Measurements from ENCODE around the gene PLIN4. TPM values are rescaled to one million over a fixed set of nuclear protein-coding genes. Genes with fewer than 3 reads are reported as not detected.

PLIN4 gene
- total and polyA plus RNA-seq, 9 of the 15 experiments (the other 6 are each of a cell fraction or from before 2014, with no cell fraction given), result 0.04 to 0.16 (median 0.07) TPM; not detected in 3

DNA sequence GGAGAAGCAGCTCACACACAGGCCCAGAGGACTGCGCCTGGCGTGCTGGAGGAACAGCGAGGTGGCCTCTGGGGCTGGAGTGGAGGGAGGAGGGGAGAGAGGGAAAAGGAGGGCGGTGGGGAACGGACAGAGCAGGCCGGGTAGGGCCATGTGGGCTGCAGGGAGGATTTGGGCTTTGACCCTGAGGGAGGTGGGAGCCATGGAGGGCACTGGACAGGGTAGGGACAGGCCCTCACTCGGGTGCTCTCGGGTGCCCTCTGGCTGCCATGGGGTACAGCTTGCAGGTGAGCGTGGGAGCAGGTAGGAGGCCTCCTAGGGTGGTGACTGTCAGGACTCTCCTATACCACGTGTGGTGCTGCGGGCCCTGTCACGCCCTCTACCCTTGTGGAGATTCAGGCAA lies 22.8 kb downstream of the PLIN4 start:
- ChIA-PET POLR2A (no interaction called here), CTCF (ENCODE audit: low intra/inter-chr PET ratio) (no interaction called here)
- Histone ChIP-seq H3K27me3 (ENCODE audit: control insufficient read depth in 2 of 2, insufficient read depth in 2 of 2, low read length in 2 of 2) (no peaks in the 10 kb centered on the region), H2AFZ (ENCODE audit: low read depth, low read length) (no peak overlapping the region), H3K36me3 (ENCODE audit: control insufficient read depth, insufficient read depth, low read length) (peaks cover 63% of the 10 kb centered on the region), H3K9me3 (replicated peaks; ENCODE audit: control insufficient read depth, insufficient read depth, low read depth, low read length) (peaks cover 3% of the 10 kb centered on the region; the same call in 1 of the 2 replicates), H3K79me2 (ENCODE audit: control insufficient read depth, insufficient read depth, low read length) (no peaks in the 10 kb centered on the region), H3K4me1 (replicated peaks in 1 of 2; ENCODE audit: control insufficient read depth in 2 of 2, insufficient read depth in 2 of 2, low read length in 2 of 2) (peaks cover 0 to 9% of the 10 kb centered on the region in 2 experiments; a peak in 1 of 5 replicates), H3K27ac (ENCODE audit: extremely low read depth, low read depth, low read length) (no peak overlapping the region), H3K4me2 (ENCODE audit: insufficient read depth, low read length) (no peak overlapping the region), H4K20me1 (replicated peaks; ENCODE audit: control insufficient read depth, insufficient read depth, low read length) (no peaks in the 10 kb centered on the region), H3K9me1 (ENCODE audit: control insufficient read depth, insufficient read depth, low read length) (no peaks in the 10 kb centered on the region), H3K4me3 (no peak overlapping the region), H3K9ac (ENCODE audit: insufficient read depth in 1 of 2, low read depth in 2 of 2, low read length in 2 of 2) (peak overlapping the region in 1 of 2 experiments; percentile 58; a peak in 2 of 4 replicates)
- DNase-seq (ENCODE audit: extremely low read depth in 1 of 4, low spot score in 3 of 4) (no peak), FAIRE-seq (no peak), ATAC-seq (peak; percentile 64)
- intact Hi-C loops (cut with micrococcal nuclease), result no loop called here
- in situ Hi-C loops (cut with MboI), result no loop called here
- TF ChIP-seq, protein P1, sequence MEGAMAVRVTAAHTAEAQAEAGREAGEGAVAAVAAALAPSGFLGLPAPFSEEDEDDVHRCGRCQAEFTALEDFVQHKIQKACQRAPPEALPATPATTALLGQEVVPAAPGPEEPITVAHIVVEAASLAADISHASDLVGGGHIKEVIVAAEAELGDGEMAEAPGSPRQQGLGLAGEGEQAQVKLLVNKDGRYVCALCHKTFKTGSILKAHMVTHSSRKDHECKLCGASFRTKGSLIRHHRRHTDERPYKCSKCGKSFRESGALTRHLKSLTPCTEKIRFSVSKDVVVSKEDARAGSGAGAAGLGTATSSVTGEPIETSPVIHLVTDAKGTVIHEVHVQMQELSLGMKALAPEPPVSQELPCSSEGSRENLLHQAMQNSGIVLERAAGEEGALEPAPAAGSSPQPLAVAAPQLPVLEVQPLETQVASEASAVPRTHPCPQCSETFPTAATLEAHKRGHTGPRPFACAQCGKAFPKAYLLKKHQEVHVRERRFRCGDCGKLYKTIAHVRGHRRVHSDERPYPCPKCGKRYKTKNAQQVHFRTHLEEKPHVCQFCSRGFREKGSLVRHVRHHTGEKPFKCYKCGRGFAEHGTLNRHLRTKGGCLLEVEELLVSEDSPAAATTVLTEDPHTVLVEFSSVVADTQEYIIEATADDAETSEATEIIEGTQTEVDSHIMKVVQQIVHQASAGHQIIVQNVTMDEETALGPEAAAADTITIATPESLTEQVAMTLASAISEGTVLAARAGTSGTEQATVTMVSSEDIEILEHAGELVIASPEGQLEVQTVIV (CRISPR knock-in tag; IDR thresholded peaks at IDR 0.05; ENCODE audit: borderline replicate concordance), result no peak
- TF ChIP-seq, protein P2, sequence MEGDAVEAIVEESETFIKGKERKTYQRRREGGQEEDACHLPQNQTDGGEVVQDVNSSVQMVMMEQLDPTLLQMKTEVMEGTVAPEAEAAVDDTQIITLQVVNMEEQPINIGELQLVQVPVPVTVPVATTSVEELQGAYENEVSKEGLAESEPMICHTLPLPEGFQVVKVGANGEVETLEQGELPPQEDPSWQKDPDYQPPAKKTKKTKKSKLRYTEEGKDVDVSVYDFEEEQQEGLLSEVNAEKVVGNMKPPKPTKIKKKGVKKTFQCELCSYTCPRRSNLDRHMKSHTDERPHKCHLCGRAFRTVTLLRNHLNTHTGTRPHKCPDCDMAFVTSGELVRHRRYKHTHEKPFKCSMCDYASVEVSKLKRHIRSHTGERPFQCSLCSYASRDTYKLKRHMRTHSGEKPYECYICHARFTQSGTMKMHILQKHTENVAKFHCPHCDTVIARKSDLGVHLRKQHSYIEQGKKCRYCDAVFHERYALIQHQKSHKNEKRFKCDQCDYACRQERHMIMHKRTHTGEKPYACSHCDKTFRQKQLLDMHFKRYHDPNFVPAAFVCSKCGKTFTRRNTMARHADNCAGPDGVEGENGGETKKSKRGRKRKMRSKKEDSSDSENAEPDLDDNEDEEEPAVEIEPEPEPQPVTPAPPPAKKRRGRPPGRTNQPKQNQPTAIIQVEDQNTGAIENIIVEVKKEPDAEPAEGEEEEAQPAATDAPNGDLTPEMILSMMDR (IDR thresholded peaks at IDR 0.05 in 2 of 3, conservative IDR thresholded peaks at IDR 0.05 in 1 of 3; ENCODE audit: insufficient read depth in 2 of 3, low read depth in 1 of 3, low read length in 3 of 3), result peak; percentile 16 to 21 (median 20); a peak in 1 of 6 replicates
- TF ChIP-seq RBFOX2 (IDR thresholded peaks at IDR 0.05; ENCODE audit: low read depth, low read length) (0 out of 2 replicates have a peak, but pooled peaks have one; percentile 18), E2F3 (CRISPR knock-in tag; IDR thresholded peaks at IDR 0.05) (no peak)
- whole genome bisulfite sequencing (ENCODE audit: insufficient coverage, low coverage, missing lambda C conversion rate), result 77% methylated on average over 7 of the region's 12 CpGs
- BruUV-seq (replicated peaks), result no TSS peak

All from K562 (cell line).